ENCODE results near the gene RRAGC. TPM values are rescaled to one million over a fixed set of nuclear protein-coding genes. Genes with fewer than 3 reads are reported as not detected.

RRAGC gene
- 10 to 100 TPM; 17.2 to 20.2 TPM for total RNA-seq

- Histone ChIP-seq H3K9me3 (no peaks in the 10 kb centered on the region), H3K27me3 (replicated peaks; ENCODE audit: insufficient read depth) (no peaks in the 10 kb centered on the region), H3K4me3 (peak within 1 kb of the TSS; percentile 90), H3K36me3 (peaks cover 13% of the 10 kb centered on the region), H3K27ac (peak within 1 kb of the TSS; percentile 52 to 61), H3K4me1 (ENCODE audit: control insufficient read depth in 1 of 2, low read depth in 2 of 2) (peaks cover 23 to 56% of the 10 kb centered on the region in 2 donors)
- DNase-seq (ENCODE audit: low spot score), result peak; percentile 99
- peak; percentile 98 for ATAC-seq (ENCODE audit: insufficient number of reproducible peaks, low FRiP score, low read depth)
- no peak for TF ChIP-seq CTCF (IDR thresholded peaks at IDR 0.05)
Measured at GRCh38 chr1:38859561-38860453, at the start of gene RRAGC. Gene RRAGC (minus strand): TSS chr1:38859772. CDS start chr1:38859646, 126 bp downstream.

GRCh38 chr1:38908821-38909220 lies 49.2 kb upstream of the RRAGC start:
- ATAC-seq (ENCODE audit: insufficient number of reproducible peaks, low FRiP score, low read depth), result no peak
- H3K4me1 ChIP-seq (ENCODE audit: control insufficient read depth in 1 of 2, low read depth in 2 of 2), result no peaks in the 10 kb centered on the region

GRCh38 chr1:38905985-38906384 lies 46.4 kb upstream of the RRAGC start:
- DNase-seq (ENCODE audit: low spot score) (no peak), ATAC-seq (ENCODE audit: insufficient number of reproducible peaks, low FRiP score, low read depth) (no peak)

More at GRCh38 chr1:38908821-38909220, 49.2 kb upstream of the RRAGC start:
- DNase-seq (ENCODE audit: low spot score), result no peak
- no peak overlapping the region for H3K27ac ChIP-seq
- H3K4me3 ChIP-seq, result no peak overlapping the region
- H3K27me3 ChIP-seq (replicated peaks; ENCODE audit: insufficient read depth), result no peaks in the 10 kb centered on the region
- peaks cover 10% of the 10 kb centered on the region for H3K9me3 ChIP-seq
- no peak for TF ChIP-seq CTCF (IDR thresholded peaks at IDR 0.05)
- no peaks in the 10 kb centered on the region for H3K36me3 ChIP-seq

GRCh38 chr1:38899560-38899959 lies 40.0 kb upstream of the RRAGC start:
- H3K27me3 ChIP-seq (replicated peaks; ENCODE audit: insufficient read depth), result no peaks in the 10 kb centered on the region
- no peak overlapping the region for H3K4me3 ChIP-seq
- H3K27ac ChIP-seq, result no peak overlapping the region
- no peak for ATAC-seq (ENCODE audit: insufficient number of reproducible peaks, low FRiP score, low read depth)
- no peaks in the 10 kb centered on the region for H3K36me3 ChIP-seq
- no peaks in the 10 kb centered on the region for H3K9me3 ChIP-seq
- DNase-seq (ENCODE audit: low spot score), result no peak
- H3K4me1 ChIP-seq (ENCODE audit: control insufficient read depth in 1 of 2, low read depth in 2 of 2), result no peaks in the 10 kb centered on the region
- no peak for TF ChIP-seq CTCF (IDR thresholded peaks at IDR 0.05)

More at GRCh38 chr1:38905985-38906384, 46.4 kb upstream of the RRAGC start:
- Histone ChIP-seq H3K4me3 (no peak overlapping the region), H3K27ac (no peak overlapping the region), H3K4me1 (ENCODE audit: control insufficient read depth in 1 of 2, low read depth in 2 of 2) (no peaks in the 10 kb centered on the region), H3K27me3 (replicated peaks; ENCODE audit: insufficient read depth) (no peaks in the 10 kb centered on the region), H3K36me3 (no peaks in the 10 kb centered on the region), H3K9me3 (peaks cover 10% of the 10 kb centered on the region)
- TF ChIP-seq CTCF (IDR thresholded peaks at IDR 0.05), result no peak

- TF ChIP-seq CTCF (IDR thresholded peaks at IDR 0.05), result no peak
- ATAC-seq (ENCODE audit: insufficient number of reproducible peaks, low FRiP score, low read depth) (no peak), DNase-seq (ENCODE audit: low spot score) (no peak)
- H3K9me3 ChIP-seq, result no peaks in the 10 kb centered on the region
- H3K27me3 ChIP-seq (replicated peaks; ENCODE audit: insufficient read depth), result no peaks in the 10 kb centered on the region
- H3K4me1 ChIP-seq (ENCODE audit: control insufficient read depth in 1 of 2, low read depth in 2 of 2), result no peaks in the 10 kb centered on the region
- H3K4me3 ChIP-seq, result no peak overlapping the region
- no peaks in the 10 kb centered on the region for H3K36me3 ChIP-seq
- no peak overlapping the region for H3K27ac ChIP-seq
Measured at GRCh38 chr1:38898653-38899230, 39.2 kb upstream of the RRAGC start.

Data from thoracic aorta (tissue), 2 donors.